Iris pigment epithelial cell (primary cell): ENCODE measurements around the gene ELK1.
"Not testable (repeated sequence)": the region's sequence is repeated elsewhere in the genome, so short reads cannot be mapped to it uniquely, and the experiment has no call there.

ENCODE experiments used
- DNase-seq: peaks from one replicate; pipeline ENCODE4 v3.0.0-alpha.2; 2011; ENCODE audit warnings: low read depth

The ELK1 gene

DNA sequence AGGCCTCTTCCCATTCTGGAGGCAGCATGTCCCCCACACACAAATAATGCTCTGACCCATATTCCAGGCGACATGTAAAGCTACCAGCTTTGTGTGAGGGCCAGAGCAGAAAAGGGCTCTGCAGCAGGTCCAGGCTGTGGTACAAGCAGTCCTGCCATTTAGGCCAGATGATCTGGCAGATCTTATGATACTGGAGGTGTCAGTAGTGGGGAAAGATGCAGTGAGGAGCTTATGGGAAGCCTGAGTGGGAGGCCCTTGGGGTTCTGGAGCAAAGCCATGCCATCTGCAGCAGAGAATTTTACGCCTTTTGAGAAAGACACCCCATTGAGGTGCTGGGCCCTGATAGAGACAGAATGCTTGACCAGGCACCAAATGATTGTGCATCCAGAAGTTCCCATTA, 38.4 kb downstream of the ELK1 start:
- no peak for DNase-seq

DNA sequence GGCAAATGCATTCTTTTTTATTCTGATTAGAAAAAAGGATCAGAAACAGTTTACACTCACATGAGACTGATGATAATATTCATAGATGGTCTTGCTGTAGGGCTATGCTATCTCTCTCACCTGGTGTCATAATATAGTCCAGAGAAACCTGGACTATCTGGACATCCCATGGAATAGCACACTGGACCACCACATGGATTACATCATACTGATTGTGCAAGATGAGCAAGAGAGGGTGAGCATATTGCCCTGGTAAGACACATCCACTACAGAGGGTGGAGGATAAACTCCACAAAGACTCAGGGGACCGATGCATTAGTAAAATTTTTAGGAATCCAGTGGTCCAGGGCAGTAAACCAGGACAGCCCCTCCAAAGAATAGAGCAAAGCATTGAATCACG, 38.9 kb downstream of the ELK1 start:
- DNase-seq = no peak

DNA sequence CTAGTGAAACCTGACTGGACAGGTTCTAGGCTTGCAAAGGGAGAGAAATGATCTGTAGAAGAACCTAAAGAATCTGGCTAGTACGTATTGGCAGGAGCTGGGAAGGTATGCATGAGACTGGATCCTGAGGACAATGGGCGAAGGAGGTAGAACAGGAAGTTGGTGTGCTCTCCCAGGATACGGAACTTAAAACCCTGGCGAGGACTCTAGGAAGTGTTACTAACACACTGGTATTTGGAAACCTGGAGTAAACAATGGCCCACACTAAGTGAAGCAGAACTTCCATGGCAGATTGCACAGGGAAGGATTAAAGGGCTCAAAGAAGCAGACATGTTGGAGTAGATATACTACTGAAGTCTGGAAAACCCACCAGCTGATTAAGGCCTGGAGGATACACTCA, 39.9 kb downstream of the ELK1 start:
- DNase-seq = no peak

DNA sequence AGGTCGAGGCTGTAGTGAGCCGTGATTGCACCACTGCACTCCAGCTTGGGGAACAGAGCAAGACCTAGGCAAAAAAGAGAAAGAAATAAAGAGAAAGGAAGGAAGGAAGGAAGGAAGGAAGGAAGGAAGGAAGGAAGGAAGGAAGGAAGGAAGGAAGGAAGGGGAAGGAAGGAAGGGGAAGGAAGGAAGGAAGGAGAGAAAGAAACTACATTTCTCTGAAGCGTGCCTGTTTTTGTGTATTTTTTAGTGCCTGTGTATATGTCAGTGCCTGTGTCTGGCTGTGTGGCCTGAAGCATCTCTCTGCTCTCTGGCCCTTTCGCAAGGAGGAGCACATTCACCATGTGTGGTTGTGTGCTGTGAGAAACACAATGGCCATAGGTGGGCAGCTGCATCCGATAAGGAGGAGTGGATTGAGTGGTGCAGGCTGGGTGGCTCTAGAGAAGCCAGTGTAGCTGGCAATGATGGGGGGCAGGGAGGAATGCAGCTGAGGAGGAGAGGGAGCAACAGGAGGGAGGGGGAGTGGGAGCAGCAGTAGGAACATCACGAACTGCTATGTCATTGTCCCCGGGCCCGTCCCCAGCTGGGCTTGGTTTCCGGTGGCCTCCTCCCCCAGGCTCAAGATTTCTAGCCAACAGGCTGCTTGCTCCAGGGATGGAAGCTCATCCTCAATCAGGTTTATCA, 42.1 kb downstream of the ELK1 start:
- no peak for DNase-seq

DNA sequence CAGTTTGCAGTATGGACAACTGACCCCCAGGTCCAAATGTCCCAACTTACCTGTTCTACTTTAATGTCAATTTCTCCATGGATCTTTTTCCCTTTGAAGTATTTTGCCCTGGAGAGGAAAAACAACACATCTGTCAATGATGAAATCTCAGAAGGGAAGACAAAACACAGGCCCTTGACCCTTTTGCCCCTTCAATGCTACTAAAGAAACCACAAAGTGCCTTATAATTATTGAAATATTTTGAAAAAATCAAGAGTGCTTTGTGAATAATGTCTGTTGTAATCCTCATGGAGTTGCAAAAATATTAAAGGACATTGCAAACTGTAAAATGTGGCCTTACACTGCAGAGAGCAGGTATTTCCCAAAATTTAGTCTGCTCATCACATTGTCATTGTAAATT, 43.3 kb downstream of the ELK1 start:
- peak; percentile 37 for DNase-seq

DNA sequence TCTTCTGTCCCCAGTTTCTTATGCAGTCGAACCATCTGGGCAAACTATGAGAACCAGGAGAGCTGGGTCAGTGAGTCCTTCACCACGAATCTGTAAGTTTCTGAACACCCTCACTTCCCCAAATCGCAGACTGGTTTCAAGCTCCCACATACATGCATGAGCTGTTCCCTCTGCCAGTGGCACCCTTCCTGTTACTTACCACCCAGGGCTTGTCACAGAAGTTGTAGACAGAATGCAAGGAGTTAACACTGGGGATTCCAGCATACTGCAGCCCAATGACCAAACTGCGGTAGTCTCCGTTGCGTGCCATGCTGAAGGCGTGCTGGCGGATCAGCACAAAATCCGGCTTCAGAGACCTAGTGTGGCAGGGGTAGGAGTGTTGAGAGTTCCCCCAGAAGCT, 45.3 kb downstream of the ELK1 start:
- DNase-seq = no peak

DNA sequence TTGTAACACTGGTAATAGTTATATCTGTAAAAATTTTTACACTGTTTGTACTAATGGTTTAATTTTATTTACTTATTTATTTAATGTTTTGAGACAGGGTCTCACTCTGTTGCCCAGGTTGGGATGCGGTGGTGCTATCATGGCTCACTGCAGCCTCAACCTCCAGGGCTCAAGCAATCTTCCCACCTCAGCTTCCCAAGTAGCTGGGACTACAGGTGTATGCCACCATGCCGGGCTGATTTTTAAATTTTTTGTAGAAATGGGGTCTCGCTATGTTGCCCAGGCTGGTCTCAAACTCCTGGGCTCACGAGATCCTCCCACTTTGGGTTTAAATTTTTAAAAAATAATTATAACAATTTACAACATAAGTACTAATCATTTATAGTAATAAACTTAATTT, 47.2 kb downstream of the ELK1 start:
- not testable (repeated sequence) for DNase-seq

DNA sequence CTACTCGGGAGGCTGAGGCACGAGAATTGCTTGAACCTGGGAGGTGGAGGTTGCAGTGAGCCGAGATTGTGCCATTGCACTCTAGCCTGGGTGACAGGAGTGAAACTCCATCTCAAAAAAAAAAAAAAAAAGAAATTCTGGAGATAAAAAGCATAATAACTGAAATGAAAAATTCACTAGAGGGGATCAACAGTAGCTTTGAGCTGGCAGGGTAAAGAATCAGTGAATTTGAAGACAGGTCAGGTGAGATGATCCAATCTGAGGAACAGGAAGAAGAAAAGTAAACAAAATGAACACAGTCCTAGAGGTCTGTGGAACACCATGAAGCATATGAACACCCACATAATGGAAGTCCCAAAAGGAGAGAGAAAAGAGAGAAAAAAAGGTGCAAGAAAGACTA, 53.1 kb downstream of the ELK1 start:
- no peak for DNase-seq

DNA sequence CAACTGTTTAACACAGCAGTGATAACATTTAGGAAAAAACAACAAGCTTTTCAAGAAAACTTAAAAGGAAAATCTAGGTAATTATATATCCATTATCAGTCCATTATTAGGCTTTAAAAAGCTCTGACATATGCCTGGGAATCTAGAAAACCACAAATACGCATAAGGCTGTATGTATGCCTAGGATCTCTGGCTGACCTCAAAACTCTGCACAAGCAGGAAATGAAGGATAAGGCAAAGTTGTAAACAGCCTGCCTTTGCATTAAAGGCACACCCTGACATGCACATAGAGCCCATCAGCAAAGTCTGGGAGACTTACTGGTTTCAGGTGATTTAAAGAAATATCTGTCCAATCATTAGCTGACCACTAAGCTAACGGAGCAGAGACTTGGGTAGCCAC, 54.1 kb downstream of the ELK1 start:
- peak; percentile 90 for DNase-seq

DNA sequence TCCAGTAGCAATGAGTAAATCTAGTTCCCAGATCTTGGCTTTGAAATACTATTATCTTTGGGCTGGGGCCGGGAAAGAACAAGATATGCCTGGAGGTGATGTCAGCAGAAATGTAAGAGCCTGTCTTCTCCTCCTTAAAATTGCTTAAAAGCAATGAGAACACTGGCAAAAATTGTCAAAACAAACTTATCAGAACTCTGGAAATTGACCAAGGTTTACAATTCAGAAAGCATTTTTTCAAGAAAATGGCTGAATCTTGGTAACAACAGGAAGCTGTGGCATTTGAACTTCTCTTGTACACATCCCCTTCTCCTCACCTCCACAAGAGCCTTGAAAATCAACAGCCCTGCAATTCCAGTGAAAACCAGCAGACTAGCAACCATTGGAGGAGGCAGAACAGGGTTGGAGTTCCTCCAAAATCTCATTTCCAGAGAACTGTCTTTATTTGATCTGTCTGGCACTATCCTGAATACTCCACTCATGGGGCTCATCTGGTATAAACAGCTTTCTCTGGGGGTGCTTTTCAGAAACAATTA, 54.6 kb downstream of the ELK1 start:
- peak; percentile 91 for DNase-seq

DNA sequence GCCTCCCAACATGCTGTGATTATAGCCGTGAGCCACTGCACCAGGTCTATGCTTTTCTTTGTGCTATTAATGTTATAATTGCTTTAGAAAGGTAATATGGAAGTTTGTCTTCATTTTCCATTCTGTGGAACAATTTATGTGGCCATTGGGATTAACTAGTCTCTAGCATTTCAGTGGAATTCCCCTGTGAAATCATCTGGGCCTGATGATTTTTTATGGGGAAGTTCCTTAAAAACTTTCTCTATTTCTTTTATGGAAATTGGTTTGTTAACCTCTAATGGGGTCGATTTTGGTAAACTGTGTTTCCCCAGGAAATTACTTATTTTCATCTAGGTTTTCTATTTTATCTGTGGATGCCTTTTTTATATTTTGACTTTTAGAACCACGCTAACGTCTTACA, 56.8 kb downstream of the ELK1 start:
- DNase-seq = no peak

DNA sequence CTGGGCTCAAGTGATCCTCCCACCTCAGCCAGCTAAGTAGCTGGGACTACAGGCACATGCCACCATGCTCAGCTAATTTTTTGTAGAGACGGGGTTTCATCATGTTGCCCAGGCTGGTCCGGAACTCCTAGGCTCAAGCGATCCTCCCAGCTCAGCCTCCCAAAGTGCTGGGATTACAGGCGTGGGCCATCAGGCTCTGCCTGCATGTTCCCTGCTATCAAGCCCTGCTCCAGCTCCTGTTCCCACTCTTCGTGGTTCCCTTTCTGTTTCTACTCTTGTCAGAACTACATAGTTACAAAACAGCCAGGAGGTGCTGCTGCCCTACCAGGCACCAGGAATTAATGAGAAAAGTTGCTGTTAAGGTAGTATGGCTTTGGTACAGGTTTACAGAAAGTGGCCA, 59.4 kb downstream of the ELK1 start:
- DNase-seq = no peak

DNA sequence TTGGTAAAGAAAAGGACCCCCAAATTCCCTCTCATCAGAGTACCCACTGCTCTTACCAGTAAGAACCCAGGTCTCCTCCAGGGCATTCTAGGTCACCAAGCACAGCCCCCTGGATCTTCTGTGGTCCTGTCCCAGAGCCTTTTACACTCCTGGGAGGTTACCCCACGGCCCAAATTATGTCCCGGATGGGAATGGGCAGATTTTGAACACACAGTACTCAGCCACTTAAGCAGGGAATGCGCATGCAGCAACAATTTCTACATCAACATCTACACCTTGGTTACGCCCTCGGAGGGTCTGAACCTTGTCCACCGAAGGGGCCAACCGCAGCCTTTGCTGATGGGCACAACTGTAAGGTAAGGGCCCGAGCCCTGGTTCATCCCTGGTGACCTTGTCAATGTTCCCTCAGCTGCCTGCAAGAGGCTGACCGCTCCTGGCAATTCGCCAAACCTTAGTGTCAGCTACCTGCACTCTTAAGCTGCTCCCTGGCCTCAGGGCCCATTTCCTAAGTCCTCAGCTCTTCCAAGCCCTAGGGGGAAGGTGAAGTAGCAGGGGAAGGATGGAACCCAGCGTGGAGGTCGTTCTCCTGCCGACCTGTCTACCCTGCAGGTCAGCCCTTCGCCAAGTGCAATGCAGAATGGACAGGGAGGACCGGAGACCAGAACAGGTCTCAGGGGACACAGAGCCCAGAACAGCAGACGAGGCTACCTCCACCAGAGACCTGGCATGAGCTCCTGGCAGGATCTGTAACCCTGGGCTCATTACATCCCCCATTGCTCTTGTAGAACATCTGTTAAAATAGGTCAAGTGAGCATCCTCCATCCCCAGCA, 62.2 kb downstream of the ELK1 start:
- DNase-seq = peak; percentile 58

DNA sequence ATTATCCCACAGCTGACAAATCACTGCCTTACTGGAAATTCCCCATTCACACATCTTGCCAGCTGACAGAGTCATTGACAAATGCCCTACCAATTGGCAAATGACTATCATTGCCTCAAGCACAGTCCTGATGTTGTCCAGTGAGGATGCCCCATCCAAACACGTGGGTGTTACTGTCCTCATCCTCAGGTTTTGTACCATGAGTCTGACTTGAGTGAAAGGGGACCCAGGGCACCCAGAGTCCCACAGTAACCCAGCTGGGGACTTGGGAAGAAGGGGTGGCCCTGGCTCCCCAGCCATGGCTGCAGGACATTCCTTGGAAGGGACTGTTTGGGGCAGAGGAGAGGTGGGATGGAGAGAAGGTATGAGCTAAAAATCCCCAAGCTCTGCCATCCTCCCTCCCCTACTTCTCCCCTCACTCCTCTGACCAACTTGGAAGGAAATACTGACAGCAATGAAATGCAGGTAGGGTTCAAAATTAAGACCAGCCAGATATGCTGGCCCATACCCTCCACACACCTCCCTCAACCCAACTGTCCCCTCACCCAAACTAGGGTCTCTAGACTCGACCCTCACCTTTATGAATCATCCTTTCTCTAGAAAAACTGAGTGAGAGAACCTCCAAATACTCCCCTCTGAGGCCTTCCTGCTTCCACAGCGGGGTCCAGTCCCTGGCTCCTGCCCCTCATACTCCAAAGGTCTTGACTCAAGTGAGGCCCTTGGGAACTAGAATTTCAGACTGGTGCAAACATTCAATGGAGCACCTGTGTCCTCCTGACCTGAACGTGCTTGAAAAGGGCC, 63.1 kb downstream of the ELK1 start:
- DNase-seq = peak; percentile 62

DNA sequence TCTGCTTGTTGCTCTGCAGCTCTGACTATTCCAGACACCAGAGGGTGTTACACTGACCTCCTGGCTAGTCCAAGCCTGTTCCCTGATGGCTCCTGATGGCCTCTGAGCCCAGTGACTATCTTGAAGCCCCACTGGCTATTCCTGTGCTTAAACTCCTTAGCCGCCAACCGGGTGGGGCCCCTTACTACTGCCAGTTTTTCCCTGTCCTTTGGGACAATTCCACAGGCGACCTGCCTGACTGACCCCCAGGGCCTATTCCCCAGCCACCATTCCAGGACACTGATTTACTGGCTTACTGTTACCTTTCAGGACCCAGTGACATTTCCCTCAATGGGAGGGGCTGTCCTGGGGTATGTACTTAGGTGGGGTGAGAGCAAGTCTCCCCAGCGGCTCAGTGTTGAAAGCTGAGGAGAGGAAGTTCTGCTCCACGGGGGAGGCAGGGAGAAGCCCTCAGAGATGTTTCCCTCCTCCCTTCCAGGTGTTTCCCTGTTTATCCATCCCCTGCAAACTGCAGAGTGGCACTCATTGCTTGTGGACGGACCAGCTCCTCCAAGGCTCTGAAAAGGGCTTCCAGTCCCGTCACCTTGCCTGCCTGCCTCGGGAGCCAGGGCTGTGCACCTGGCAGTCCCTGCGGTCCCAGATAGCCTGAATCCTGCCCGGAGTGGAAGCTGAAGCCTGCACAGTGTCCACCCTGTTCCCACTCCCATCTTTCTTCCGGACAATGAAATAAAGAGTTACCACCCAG, 64.1 kb downstream of the ELK1 start:
- DNase-seq = no peak
